Activated naive CD8-positive, alpha-beta T cell treated with anti-CD3 and anti-CD28 coated beads, Interleukin-2, amount 50 U/mL, for 16 hours (primary cell): ENCODE measurements around the gene OAF.
"Not testable (repeated sequence)": the region's sequence is repeated elsewhere in the genome, so short reads cannot be mapped to it uniquely, and the experiment has no call there.

Experiments used
- DNase-seq: peaks from one replicate; pipeline ENCODE4 v3.0.0-alpha.2; 2020; ENCODE audit warnings: low read depth, low spot score

Gene OAF

DNA sequence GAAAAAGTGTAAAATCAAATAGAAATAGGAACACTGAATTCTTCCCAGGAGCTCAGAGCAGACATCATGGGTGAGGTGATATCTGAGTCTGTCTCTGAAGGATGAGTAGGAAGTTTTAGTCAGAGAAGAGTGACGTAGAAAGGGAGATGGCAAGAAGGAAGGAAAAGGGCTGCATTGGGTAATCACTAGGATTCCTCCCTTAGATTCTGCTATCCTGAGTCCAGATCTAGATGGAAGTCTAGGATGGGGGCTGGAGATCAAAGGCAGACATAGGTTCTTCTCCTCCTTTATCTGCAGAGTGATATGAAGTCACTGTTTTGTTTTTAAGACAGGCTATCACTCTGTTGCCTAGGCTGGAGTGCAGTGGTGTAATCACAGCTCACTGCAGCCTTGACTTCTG lies 59.6 kb downstream of the OAF start:
- no peak for DNase-seq

DNA sequence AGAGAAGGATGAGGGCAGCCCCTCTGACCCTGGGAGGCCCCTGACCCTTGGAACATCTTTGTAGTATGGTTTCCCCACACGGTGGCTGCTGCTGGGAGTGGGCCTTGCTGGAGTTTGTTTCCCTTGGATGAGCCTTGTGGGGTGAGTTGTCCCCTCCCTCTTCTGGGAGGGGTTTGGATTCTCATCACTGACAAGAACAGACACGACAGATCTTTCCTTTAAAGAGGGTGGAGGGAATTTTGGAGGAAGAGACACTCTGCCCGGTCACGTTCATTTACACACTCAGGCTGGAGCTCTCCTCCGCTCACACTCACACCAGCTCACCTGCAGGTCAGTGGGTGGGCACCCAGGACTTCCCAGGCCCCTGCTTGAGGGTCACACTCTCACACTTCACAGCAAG lies 60.8 kb downstream of the OAF start:
- no peak for DNase-seq

DNA sequence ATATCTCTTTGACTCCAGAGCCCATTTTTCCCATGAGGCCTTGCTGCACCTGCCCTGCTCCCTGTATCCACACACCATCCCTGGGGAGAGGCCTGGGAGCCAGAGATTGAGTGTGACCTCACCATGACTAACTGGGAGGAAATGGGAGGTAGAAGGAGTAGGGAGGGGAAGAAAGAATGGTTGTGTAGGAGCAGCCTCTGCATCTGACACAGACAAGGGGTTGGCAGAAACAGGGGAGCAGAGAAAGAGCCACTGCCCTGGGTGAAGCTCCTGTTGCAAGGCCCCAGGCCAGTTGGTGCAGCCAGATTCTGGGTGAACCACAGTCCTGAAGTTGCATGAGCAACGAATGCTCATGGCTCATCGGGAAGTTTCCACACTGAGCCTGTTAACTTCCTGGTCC lies 61.5 kb downstream of the OAF start:
- no peak for DNase-seq

DNA sequence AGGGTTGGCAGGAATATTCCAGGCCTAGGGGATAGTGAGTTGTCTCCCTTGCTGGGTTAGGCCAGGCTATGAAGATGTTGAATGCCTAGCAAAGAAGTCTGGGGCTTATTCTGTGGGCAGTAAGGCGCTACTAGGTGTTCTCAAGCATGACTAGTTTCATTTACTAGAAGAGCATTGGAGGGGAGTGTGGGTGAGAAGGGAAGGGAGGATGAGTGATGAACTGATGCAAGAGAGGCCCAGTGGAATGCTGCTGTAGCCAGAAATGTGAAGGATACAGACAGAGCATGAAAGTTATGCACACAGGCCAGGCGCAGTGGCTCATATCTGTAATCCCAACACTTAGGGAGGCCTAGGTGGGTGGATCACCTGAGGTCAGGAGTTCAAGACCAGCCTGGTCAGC lies 62.6 kb downstream of the OAF start:
- DNase-seq = no peak

DNA sequence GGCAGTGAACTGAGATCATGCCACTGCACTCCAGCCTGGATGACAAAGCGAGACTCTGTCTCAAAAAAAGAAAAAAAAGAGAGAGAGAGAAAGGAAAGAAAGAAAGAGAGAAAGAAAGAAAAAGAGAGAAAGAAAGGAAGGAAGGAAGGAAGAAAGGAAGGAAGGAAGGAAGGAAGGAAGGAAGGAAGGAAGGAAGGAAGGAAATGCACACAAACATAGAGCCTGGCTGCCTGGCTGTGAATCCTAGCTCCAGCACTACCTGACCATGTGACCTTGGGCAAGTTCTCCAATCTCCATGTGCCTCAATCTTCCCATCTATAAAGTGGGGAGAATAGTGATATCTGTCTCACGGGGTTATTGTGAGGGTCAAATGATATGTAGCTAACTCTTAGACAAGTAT lies 63.1 kb downstream of the OAF start:
- not testable (repeated sequence) for DNase-seq

DNA sequence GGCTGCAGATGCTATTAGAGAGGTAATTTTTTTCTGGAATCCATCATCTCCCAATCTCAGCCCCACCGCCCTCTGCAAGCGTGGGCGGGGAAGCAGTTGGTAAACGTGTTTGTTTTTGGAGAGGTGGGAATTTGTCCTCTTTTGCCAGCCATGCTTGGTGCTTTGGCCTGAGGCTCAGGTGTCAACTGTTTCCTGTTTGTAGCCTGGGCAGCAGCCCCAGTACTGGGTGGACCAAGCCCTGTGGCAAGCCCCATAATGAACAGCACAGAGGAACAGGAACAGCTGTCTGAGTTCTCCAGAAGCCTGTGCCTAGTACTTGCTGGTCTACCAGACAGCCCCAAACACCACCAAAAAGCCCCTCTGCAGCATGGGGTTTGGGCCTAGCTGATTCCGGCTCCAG lies 68.7 kb downstream of the OAF start:
- DNase-seq = no peak
